Body of pancreas (tissue), 4 donors: Measurements from ENCODE around the gene ATP2C2.

Source experiments
- POLR2A ChIP-seq, 3 donors: fragments of 450-650 bp; IDR thresholded peaks; one replicate each; pipeline ENCODE4 v1.6.1; 2016; ENCODE audit warnings: antibody characterized with exemption in 3 of 3, mild to moderate bottlenecking in 2 of 3
- TF ChIP-seq, protein P1 (sequence below), 7 experiments: fragments of 450-650 bp in 4 of 7; fragments of 200-600 bp in 3 of 7; sonication (generic) in 3 of 7; IDR thresholded peaks; one replicate each; pipeline ENCODE4 v1.5.1; 2016 to 2019; ENCODE audit warnings: antibody characterized with exemption in 7 of 7

DNA sequence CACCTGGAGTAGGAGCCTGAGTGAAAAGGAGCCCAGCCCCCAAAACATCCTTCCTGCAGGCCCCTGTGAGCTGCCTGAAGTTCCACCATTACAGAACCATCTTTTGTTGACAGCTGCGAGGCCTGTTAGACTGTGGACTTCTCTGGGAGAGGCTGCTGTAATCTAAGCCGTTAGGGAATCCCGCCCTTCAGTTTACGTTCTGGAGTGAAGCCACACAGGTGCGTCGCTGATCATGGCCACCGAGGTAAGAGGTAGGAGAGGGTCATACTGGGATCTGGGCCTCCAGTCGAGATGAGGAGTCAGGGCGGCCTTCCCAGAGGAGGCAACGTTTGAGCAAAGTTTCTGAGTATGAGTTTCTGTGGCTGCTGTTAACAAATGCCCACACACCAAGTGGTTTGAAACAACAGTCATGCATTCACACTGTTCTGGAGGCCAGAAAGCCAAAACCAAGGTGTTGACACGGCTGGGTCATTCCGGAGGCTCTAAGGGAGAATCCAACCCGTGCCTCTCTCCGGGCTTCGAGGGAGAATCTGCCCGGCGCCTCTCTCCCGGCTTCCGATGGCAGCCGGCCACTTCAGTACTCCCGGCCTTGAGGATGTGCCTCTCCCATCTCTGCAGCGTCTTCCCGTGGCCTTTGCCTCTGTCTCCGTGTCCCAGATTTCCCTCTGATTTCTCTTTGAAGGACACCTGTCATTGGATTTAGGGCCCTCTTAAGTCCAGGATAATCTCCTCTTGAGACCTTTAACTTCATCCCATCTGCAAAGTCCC lies 26.6 kb upstream of the ATP2C2 start:
- TF ChIP-seq, protein P1, sequence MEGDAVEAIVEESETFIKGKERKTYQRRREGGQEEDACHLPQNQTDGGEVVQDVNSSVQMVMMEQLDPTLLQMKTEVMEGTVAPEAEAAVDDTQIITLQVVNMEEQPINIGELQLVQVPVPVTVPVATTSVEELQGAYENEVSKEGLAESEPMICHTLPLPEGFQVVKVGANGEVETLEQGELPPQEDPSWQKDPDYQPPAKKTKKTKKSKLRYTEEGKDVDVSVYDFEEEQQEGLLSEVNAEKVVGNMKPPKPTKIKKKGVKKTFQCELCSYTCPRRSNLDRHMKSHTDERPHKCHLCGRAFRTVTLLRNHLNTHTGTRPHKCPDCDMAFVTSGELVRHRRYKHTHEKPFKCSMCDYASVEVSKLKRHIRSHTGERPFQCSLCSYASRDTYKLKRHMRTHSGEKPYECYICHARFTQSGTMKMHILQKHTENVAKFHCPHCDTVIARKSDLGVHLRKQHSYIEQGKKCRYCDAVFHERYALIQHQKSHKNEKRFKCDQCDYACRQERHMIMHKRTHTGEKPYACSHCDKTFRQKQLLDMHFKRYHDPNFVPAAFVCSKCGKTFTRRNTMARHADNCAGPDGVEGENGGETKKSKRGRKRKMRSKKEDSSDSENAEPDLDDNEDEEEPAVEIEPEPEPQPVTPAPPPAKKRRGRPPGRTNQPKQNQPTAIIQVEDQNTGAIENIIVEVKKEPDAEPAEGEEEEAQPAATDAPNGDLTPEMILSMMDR (IDR thresholded peaks at IDR 0.05), result no peak
- no peak for TF ChIP-seq POLR2A (IDR thresholded peaks at IDR 0.05)
